IMR-90 (cell line): Measurements from ENCODE around the gene RPS8. TPM values are rescaled to one million over a fixed set of nuclear protein-coding genes. Genes with fewer than 3 reads are reported as not detected.

Experiments
- ATAC-seq: fragments of 200-7000 bp; cut with Tn5 transposase; 2 replicates; pipeline ENCODE4 v1.9.1; 2020; ENCODE audit warnings: low read depth, mild to moderate bottlenecking, moderate library complexity
- BruUV-seq: library from RNA; stranded (reverse); fragments of 400-500 nt; replicated peaks from 2 replicates; lab custom pipeline; 2021; lab: Mats Ljungman, UMichigan
- CTCF ChIA-PET: fragments of 300-600 bp; formaldehyde crosslinking; extraction: SDS; loops from one replicate; lab custom pipeline; 2021; ENCODE audit warnings: antibody characterized with exemption; lab: Yijun Ruan, JAX
- POLR2A ChIA-PET: fragments of 300-600 bp; sonication (Branson Sonifier 250); formaldehyde crosslinking; loops from one replicate; lab custom pipeline; 2022; ENCODE audit warnings: antibody characterized with exemption; ENCODE audit not compliant: unreplicated experiment; lab: Charles Lee
- DNase-seq: peaks from one replicate; pipeline ENCODE4 v3.0.0; 2013
- H2AFZ ChIP-seq: replicated peaks from 2 replicates; pipeline ENCODE3; 2013; ENCODE audit warnings: low read length, mild to moderate bottlenecking; ENCODE audit not compliant: poor library complexity
- H2AK5ac ChIP-seq: 2 replicates; pipeline ENCODE4 v1.6.1; 2013; ENCODE audit warnings: low read depth, low read length, inconsistent platforms
- H2AK9ac ChIP-seq: replicated peaks from 2 replicates; pipeline ENCODE3; 2013; ENCODE audit warnings: mild to moderate bottlenecking, low read depth, low read length, moderate library complexity; ENCODE audit not compliant: poor library complexity
- H2BK120ac ChIP-seq: 2 replicates; pipeline ENCODE4 v1.6.1; 2013; ENCODE audit warnings: low read depth, low read length, inconsistent platforms
- H2BK15ac ChIP-seq: 3 replicates; pipeline ENCODE4 v1.6.1; 2013; ENCODE audit warnings: low read depth, low read length, inconsistent platforms
- H2BK20ac ChIP-seq: 2 replicates; pipeline ENCODE4 v1.6.1; 2013; ENCODE audit warnings: low read depth, mild to moderate bottlenecking, inconsistent platforms, low read length, moderate library complexity
- H2BK5ac ChIP-seq: 2 replicates; pipeline ENCODE4 v1.6.1; 2013; ENCODE audit warnings: mild to moderate bottlenecking, low read depth, low read length, inconsistent platforms; ENCODE audit not compliant: poor library complexity, severe bottlenecking
- H3K14ac ChIP-seq: replicated peaks from 2 replicates; pipeline ENCODE4 v1.6.1; 2013; ENCODE audit warnings: low read depth, low read length, inconsistent platforms
- H3K18ac ChIP-seq: 2 replicates; pipeline ENCODE4 v1.6.1; 2013; ENCODE audit warnings: low read depth, low read length, control low read depth
- H3K23ac ChIP-seq: 2 replicates; pipeline ENCODE4 v1.6.1; 2013; ENCODE audit warnings: low read depth, low read length, inconsistent platforms
- H3K27ac ChIP-seq: 2 replicates; pipeline ENCODE4 v1.5.1; 2013; ENCODE audit warnings: mild to moderate bottlenecking, control low read depth, low read length; ENCODE audit not compliant: insufficient read depth
- H3K27me3 ChIP-seq: 2 replicates; pipeline ENCODE4 v1.6.1; 2013; ENCODE audit warnings: low read length; ENCODE audit not compliant: control insufficient read depth, insufficient read depth
- H3K36me3 ChIP-seq: 2 replicates; pipeline ENCODE4 v1.6.1; 2013; ENCODE audit warnings: low read length, mixed read lengths; ENCODE audit not compliant: control insufficient read depth, insufficient read depth
- H3K4ac ChIP-seq: 2 replicates; pipeline ENCODE4 v1.6.1; 2013; ENCODE audit warnings: low read depth, low read length, inconsistent platforms
- H3K4me1 ChIP-seq: 2 replicates; pipeline ENCODE4 v1.6.1; 2013; ENCODE audit warnings: low read length, mixed read lengths; ENCODE audit not compliant: control insufficient read depth, insufficient read depth
- H3K4me2 ChIP-seq: 2 replicates; pipeline ENCODE4 v1.6.1; 2013; ENCODE audit warnings: low read depth, mild to moderate bottlenecking, control low read depth, low read length, moderate library complexity
- H3K4me3 ChIP-seq: 2 replicates; pipeline ENCODE4 v1.5.1; 2013; ENCODE audit warnings: low read depth, mild to moderate bottlenecking, control low read depth, low read length, moderate library complexity; ENCODE audit not compliant: insufficient read depth
- H3K56ac ChIP-seq: 2 replicates; pipeline ENCODE4 v1.6.1; 2013; ENCODE audit warnings: low read length, inconsistent platforms; ENCODE audit not compliant: insufficient read depth; ENCODE audit errors: extremely low read depth
- H3K79me1 ChIP-seq, 2 experiments: 2 replicates each; pipeline ENCODE4 v1.6.1; 2013; ENCODE audit warnings: low read length in 2 of 2, inconsistent platforms in 1 of 2, low read depth in 1 of 2
- H3K9ac ChIP-seq: 2 replicates; pipeline ENCODE4 v1.6.1; 2013; ENCODE audit warnings: low read depth, low read length, control low read depth
- H3K9me1 ChIP-seq: 2 replicates; pipeline ENCODE4 v1.6.1; 2013; ENCODE audit warnings: low read length, inconsistent platforms; ENCODE audit not compliant: insufficient read depth
- H3K9me3 ChIP-seq: 2 replicates; pipeline ENCODE4 v1.6.1; 2013; ENCODE audit warnings: low read length; ENCODE audit not compliant: control insufficient read depth, insufficient read depth
- H4K20me1 ChIP-seq: 2 replicates; pipeline ENCODE4 v1.6.1; 2013; ENCODE audit warnings: low read length, inconsistent platforms; ENCODE audit not compliant: insufficient read depth
- H4K5ac ChIP-seq: 2 replicates; pipeline ENCODE4 v1.6.1; 2013; ENCODE audit warnings: mild to moderate bottlenecking, low read depth, low read length, control low read depth
- H4K8ac ChIP-seq, 2 experiments: 2 replicates each; pipeline ENCODE4 v1.6.1; 2013; ENCODE audit warnings: low read depth in 2 of 2, low read length in 2 of 2, control low read depth in 1 of 2, inconsistent platforms in 1 of 2
- H4K91ac ChIP-seq: 2 replicates; pipeline ENCODE4 v1.6.1; 2013; ENCODE audit warnings: low read depth, low read length, inconsistent platforms; ENCODE audit not compliant: insufficient read depth
- BHLHE40 ChIP-seq: fragments of 150-350 bp; IDR thresholded peaks from 2 replicates; pipeline ENCODE4 v1.6.1; 2016; ENCODE audit warnings: mild to moderate bottlenecking, low read depth, low read length
- CEBPB ChIP-seq: IDR thresholded peaks from 2 replicates; pipeline ENCODE4 v1.6.1; 2012; ENCODE audit warnings: low read depth, low read length, improper control_type of control experiment
- FOS ChIP-seq: fragments of 150-350 bp; IDR thresholded peaks from 2 replicates; pipeline ENCODE4 v1.6.1; 2016; ENCODE audit warnings: low read depth, low read length
- MAZ ChIP-seq: IDR thresholded peaks from 2 replicates; pipeline ENCODE4 v1.6.1; 2012; ENCODE audit warnings: low read depth, mild to moderate bottlenecking, low read length, improper control_type of control experiment, moderate library complexity, borderline replicate concordance
- MXI1 ChIP-seq: IDR thresholded peaks from 2 replicates; pipeline ENCODE4 v1.6.1; 2012; ENCODE audit warnings: low read depth, mild to moderate bottlenecking, low read length, moderate library complexity, borderline replicate concordance
- NFE2L2 ChIP-seq: fragments of 150-350 bp; IDR thresholded peaks from 2 replicates; pipeline ENCODE4 v1.6.1; 2016; ENCODE audit warnings: low read depth, mild to moderate bottlenecking, low read length
- RFX5 ChIP-seq: IDR thresholded peaks from 2 replicates; pipeline ENCODE4 v1.8.0; 2012; ENCODE audit warnings: low read depth, mild to moderate bottlenecking, low read length, moderate library complexity
- SMC3 ChIP-seq: fragments of 150-350 bp; IDR thresholded peaks from 2 replicates; pipeline ENCODE4 v1.6.1; 2016; ENCODE audit warnings: low read depth, mild to moderate bottlenecking, antibody characterized with exemption, low read length, moderate library complexity
- WGBS, 2 experiments: methylation state at CpG; one replicate each; pipeline versions ENCODE4 v1.1.5 to v1.1.7; 2013; ENCODE audit warnings: missing lambda C conversion rate in 2 of 2; ENCODE audit not compliant: insufficient read length in 1 of 2; ENCODE audit errors: extremely low coverage in 2 of 2; 5-methylcytosine and 5-hydroxymethylcytosine counted together
- dilution Hi-C: fragments of 300-500 bp; cut with HindIII; formaldehyde crosslinking; loops from one replicate; pipeline ENCODE4 v1.14.3; 2018; ENCODE audit warnings: low sequenced_read_pairs; ENCODE audit not compliant: unreplicated experiment
- in situ Hi-C: fragments of 300-500 bp; cut with MboI; formaldehyde crosslinking; loops from 3 replicates; pipeline ENCODE4 v1.14.3; 2019; ENCODE audit warnings: low sequenced_read_pairs, inconsistent platforms, mixed read lengths
- intact Hi-C: fragments of 100-400 bp; cut with micrococcal nuclease; formaldehyde crosslinking; loops from 2 replicates; pipeline ENCODE4 v1.10.0; 2022
- polyA plus RNA-seq, 3 experiments: library from polyadenylated mRNA; depleted of rRNA; stranded (reverse); fragments of >200 nt; gene quantifications; 2 replicates each; pipeline ENCODE4 v1.2.3, GENCODE V29; 2012; ENCODE audit warnings: low replicate concordance in 1 of 3
- total RNA-seq: library from RNA; depleted of rRNA; stranded (reverse); fragments of >200 nt; gene quantifications from 2 replicates; pipeline ENCODE4 v1.2.3, GENCODE V29; 2012
- TF ChIP-seq, protein P1 (sequence below): fragments of 150-350 bp; IDR thresholded peaks from 2 replicates; pipeline ENCODE4 v1.6.1; 2017; ENCODE audit warnings: mild to moderate bottlenecking, antibody characterized with exemption, low read length, low read depth
- TF ChIP-seq, protein P2 (sequence below): conservative IDR thresholded peaks from 2 replicates; pipeline ENCODE4 v1.5.1; 2012; ENCODE audit warnings: mild to moderate bottlenecking, low read depth, low read length, improper control_type of control experiment

RPS8 gene
- total and polyA plus RNA-seq, 2 of the 4 experiments (the other 2 are of a cell fraction), result 2,171 to 2,255 TPM

DNA sequence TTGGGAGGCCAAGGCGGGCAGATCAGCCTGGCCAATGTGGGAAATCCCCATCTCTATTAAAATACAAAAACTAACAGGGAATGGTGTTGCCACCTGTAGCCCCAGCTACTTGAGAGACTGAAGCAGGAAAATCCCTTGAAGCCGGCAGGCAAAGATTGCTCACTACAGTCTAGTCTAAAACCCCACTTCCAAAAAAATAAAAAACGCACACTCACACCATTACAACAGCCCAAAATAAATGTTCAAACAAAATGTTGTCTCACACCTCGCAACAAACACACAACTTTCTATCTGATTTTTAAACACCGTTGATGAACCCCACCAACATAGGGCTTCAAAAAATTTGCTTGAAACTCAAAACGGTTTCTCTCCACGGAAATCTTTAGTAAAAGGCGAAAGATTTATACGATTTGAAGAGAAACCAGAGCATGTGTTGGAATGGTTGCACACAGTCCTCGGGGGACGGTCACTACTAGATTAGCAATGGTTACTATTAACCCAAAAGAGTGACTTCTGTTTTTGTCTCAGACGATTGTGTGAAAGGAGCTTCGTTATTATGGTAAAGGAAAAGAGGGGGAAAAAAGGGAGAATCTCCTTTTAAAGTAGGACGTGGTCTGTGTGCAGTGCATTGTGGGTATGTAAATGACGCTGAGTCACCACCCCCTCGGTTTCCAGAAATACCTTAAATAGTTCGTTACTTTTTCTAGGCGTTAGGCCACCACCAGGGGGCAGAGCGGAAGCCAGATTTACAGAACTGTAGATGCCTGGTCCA is 44.4 kb upstream of the RPS8 start, which contains the start of gene RNU5D-1 (continued):
- TF ChIP-seq, protein P1, sequence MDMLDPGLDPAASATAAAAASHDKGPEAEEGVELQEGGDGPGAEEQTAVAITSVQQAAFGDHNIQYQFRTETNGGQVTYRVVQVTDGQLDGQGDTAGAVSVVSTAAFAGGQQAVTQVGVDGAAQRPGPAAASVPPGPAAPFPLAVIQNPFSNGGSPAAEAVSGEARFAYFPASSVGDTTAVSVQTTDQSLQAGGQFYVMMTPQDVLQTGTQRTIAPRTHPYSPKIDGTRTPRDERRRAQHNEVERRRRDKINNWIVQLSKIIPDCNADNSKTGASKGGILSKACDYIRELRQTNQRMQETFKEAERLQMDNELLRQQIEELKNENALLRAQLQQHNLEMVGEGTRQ, result no peak

DNA sequence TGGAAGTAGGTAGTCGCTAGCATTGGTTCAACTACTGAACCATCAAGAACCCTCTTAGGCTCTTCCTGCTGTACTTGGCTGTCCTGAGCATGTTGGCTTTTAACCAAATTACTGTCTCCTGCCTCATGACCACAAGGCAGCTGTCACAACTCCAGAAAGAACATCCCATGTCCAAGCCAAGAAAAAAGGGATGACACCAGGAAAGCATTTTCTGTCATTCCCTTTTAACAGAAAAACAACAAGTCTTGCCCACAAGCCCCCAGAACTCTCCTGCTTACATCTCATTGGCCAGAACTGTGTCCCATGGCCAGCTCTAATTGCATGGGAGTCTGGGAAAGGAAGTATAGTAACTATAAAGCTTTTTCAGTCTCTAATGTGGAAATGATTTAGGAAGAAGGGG is 42.0 kb upstream of the RPS8 start:
- no peak overlapping the region for H4K5ac ChIP-seq
- dilution Hi-C loops (no loop called here), intact Hi-C loops (loop anchor here (5.0 kb wide), 3 partner anchors 74 to 569 kb away; partner anchors contain the start of genes BTBD19, DYNLT4, HECTD3 and UROD), in situ Hi-C loops (no loop called here)
- H3K9ac ChIP-seq, result no peak overlapping the region
- H4K20me1 ChIP-seq, result no peaks in the 10 kb centered on the region
- no peaks in the 10 kb centered on the region for H3K27me3 ChIP-seq
- no peak overlapping the region for H2BK15ac ChIP-seq
- no peak overlapping the region for H4K91ac ChIP-seq
- peak overlapping the region in 1 of 2 experiments; percentile 38; a peak in 2 of 4 replicates for H4K8ac ChIP-seq
- no peaks in the 10 kb centered on the region for H3K9me3 ChIP-seq
- ChIA-PET CTCF (no interaction called here), POLR2A (no interaction called here)
- no peak overlapping the region for H3K4me2 ChIP-seq
- H3K4me1 ChIP-seq, result no peaks in the 10 kb centered on the region
- H3K79me1 ChIP-seq, result no peaks in the 10 kb centered on the region
- H3K36me3 ChIP-seq, result no peaks in the 10 kb centered on the region
- no peak for ATAC-seq
- DNase-seq, result peak; percentile 77
- no peak overlapping the region for H3K56ac ChIP-seq
- no peak overlapping the region for H3K27ac ChIP-seq
- no peak overlapping the region for H3K4ac ChIP-seq
- no peak overlapping the region for H2BK5ac ChIP-seq
- no peak overlapping the region for H3K23ac ChIP-seq
- H3K14ac ChIP-seq, result no peak overlapping the region
- no CpG with 5 or more reads among the region's 1 CpG for WGBS, 2 experiments
- no peak overlapping the region for H3K4me3 ChIP-seq
- no TSS peak for BruUV-seq
- H2AFZ ChIP-seq, result peak overlapping the region; percentile 9
- H2AK9ac ChIP-seq, result no peak overlapping the region
- no peak overlapping the region for H2AK5ac ChIP-seq
- H3K9me1 ChIP-seq, result no peaks in the 10 kb centered on the region
- H2BK120ac ChIP-seq, result no peak overlapping the region
- no peak overlapping the region for H2BK20ac ChIP-seq
- H3K18ac ChIP-seq, result no peak overlapping the region
- TF ChIP-seq SMC3 (no peak), FOS (no peak), NFE2L2 (no peak), CEBPB (no peak), MAZ (no peak), BHLHE40 (no peak), RFX5 (no peak), MXI1 (no peak)
- TF ChIP-seq, protein P1, result no peak
- TF ChIP-seq, protein P2, sequence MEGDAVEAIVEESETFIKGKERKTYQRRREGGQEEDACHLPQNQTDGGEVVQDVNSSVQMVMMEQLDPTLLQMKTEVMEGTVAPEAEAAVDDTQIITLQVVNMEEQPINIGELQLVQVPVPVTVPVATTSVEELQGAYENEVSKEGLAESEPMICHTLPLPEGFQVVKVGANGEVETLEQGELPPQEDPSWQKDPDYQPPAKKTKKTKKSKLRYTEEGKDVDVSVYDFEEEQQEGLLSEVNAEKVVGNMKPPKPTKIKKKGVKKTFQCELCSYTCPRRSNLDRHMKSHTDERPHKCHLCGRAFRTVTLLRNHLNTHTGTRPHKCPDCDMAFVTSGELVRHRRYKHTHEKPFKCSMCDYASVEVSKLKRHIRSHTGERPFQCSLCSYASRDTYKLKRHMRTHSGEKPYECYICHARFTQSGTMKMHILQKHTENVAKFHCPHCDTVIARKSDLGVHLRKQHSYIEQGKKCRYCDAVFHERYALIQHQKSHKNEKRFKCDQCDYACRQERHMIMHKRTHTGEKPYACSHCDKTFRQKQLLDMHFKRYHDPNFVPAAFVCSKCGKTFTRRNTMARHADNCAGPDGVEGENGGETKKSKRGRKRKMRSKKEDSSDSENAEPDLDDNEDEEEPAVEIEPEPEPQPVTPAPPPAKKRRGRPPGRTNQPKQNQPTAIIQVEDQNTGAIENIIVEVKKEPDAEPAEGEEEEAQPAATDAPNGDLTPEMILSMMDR, result no peak
